ENCODE measurements around the gene SRPX2.
A peak's percentile ranks its signal among the peaks of the same experiment; 100 is the strongest.

The SRPX2 gene

DNA sequence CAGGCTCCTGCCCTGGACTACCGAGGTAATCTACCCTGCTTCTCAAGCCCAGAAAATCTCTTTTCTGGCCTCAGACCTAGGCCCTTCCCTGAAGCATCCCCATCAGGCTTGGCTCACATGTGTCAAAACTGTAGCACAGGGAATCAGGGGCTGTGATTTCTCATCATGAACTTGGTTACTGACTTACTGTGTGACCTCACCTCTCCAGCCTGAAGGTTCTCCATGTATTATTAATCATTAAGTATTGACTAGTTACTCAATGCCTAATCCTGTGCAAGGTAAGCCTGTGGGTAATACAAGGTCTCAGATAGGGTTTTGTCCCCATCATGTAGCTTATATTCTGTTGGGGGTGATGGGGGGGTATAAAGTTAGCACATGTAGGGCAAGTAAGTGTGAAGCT lies 6.8 kb downstream of the SRPX2 start:
- DNase-seq (ENCODE audit: low read depth, low spot score), result no peak

GRCh38 chrX:100652266-100652665 lies 8.3 kb downstream of the SRPX2 start:
- no peak for DNase-seq (ENCODE audit: low read depth, low spot score)

DNA sequence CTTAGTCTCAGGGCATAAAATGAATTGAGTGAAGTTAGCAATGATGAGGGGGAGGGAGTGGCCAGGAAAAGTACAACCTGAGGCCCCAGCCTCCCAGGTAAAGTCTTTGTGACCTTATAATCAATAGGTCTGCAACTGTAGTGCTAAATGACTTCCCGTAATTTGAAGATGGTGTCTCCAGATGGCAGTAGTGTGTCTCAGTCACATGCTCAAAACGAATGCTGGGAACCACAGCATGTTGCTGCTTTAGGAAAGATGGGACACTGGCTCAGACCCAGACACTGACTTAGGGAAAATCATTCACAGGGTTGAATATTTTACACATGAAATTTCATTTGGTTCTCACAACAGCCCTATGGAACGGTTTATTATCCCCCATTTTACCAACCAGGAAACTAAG lies 10.3 kb downstream of the SRPX2 start:
- no peak for DNase-seq (ENCODE audit: low read depth, low spot score)

- no peak for DNase-seq (ENCODE audit: low read depth, low spot score)
These were observed 15.0 kb downstream of the SRPX2 start for GRCh38 chrX:100658941-100659381.

DNA sequence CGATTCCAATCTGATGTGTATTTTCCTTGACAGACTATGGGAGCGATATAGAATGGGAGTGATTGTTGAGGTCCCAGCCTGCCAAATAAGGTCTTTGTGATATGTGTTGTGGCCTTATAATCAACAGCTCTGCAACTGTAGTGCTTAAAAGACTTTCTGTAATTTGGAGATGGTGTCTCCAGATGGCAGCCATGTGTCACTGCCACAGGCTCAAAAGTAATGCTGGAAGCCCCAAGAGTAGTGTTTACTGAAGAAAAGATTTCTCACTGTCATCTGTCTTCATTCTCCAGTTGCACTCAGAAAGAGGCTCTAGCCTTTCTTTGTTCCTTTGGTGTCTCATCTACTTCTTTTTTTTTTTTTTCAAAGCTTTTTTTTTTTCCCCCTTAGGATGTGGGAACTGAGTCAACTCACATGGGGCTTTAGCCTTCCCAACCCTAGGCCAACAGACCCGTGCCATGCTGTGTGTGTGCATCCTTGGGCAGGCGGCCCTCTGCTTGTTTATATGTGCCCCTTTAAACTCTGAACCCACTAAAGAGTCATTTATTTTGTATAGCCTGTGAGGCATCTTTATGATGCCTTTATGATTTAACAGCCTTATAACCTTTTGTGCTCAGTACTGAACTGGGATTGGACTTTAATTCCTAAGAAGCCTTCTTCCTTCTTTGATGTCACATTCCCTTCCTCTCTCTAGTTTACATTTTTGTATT lies 15.6 kb downstream of the SRPX2 start:
- DNase-seq (ENCODE audit: low read depth, low spot score), result no peak

GRCh38 chrX:100662170-100662569 lies 18.2 kb downstream of the SRPX2 start:
- DNase-seq (ENCODE audit: low read depth, low spot score), result no peak

- DNase-seq (ENCODE audit: low read depth, low spot score), result no peak
These were observed 18.8 kb downstream of the SRPX2 start for GRCh38 chrX:100662796-100663195.

- DNase-seq (ENCODE audit: low read depth, low spot score), result no peak
These were observed 19.6 kb downstream of the SRPX2 start for GRCh38 chrX:100663642-100664041.

DNA sequence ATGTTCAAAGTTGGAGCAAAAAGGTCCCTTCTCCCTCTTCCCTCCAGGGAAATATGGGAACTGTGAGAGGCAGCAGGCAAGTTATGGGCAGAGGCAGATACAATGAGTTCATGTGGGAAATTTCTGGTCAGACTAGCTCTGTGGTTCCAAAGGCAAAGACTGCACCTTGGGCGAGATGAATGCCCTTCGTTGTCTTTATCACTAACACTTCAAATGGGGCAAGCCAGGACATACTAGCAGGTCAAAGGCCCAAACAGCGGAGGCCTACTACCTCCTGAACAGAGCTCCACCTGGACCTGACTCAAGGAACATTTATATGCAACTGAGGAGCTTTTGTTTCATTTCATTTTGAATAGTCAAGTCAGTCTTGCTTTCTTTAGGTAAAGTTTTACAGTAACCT lies 29.0 kb downstream of the SRPX2 start:
- DNase-seq (ENCODE audit: low read depth, low spot score), result no peak

DNA sequence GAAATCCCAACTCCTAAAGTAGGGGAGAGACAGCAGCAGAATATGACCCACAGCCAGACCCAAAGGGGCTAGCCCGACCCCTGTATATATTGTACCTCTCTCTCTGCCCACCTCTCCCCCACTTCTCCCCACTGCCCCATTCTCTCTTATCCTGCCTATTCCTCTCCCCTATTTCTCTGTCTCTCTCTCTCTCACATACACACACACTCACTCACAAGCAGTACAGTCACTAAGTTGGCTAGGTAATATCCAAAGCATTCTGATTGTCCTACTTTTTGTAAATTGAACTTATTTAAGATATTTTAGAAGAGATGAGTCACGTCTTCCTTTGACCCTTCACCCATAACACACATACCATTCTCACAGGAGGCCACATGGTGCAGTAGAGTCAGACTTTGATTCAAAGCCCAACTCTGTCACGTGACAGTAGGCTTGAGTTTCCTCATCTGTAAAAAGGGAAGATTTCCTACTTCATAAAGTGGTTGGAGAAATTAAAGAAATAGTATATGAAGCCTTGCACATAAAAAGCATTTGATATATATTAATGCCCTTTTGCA lies 29.5 kb downstream of the SRPX2 start:
- no peak for DNase-seq (ENCODE audit: low read depth, low spot score)

DNA sequence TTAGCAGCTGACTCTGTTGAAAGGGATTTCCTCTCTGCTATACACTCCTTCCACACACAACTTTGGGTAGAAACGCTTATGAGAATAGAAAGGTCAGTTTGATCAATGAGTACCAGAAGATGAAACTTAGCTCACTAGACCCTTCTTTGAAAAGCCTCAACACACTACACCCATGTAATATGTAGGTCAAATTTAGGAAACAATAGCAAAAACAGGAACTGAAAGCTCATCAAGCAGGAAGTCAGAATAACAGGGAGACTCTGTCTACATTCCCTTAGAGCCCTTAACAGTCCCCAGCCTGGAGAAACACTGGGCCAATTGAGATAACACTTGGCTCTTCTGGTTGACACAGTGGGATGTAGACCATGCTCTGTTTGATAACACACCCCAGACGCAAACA lies 30.7 kb downstream of the SRPX2 start:
- no peak for DNase-seq (ENCODE audit: low read depth, low spot score)

- DNase-seq (ENCODE audit: low read depth, low spot score), result no peak
These were observed 33.7 kb downstream of the SRPX2 start for GRCh38 chrX:100677611-100678181.

DNA sequence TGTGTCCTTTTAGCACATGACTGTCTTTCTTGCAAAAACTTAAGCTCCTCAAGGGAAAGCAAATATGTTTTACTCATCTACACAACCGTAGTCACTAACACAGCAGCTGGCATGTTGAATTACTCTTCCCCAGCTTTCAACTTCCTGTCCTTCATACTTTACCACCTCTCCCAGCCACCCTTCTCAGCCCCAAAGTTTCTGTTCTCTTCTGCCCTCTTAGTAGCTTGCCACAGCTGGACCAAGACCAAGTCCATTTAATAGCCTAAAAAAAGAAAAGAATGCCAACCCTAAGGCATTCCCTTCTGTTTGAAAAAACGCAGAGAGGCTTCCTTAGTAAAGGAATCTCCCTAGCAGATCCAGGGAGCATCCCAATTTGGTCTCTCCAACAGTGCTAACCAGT lies 36.8 kb downstream of the SRPX2 start:
- no peak for DNase-seq (ENCODE audit: low read depth, low spot score)

DNA sequence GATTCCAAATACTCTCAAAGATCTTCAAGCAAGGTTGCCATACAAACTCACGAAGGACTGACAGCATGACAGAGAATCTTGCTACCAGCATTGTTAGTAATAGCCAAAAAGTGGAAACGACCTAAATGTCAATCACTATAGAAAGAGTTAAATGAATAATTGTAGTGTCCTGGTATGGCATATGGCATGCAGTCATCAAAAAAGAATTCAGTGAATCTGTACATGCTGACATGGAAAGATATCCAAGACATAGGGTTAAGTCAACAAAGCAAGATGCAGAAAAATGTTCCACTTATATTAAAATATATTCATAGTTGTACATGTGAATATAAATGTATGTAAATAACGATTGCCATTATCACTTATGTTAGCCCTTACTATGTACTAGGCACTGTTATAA lies 37.6 kb downstream of the SRPX2 start:
- DNase-seq (ENCODE audit: low read depth, low spot score), result no peak

DNA sequence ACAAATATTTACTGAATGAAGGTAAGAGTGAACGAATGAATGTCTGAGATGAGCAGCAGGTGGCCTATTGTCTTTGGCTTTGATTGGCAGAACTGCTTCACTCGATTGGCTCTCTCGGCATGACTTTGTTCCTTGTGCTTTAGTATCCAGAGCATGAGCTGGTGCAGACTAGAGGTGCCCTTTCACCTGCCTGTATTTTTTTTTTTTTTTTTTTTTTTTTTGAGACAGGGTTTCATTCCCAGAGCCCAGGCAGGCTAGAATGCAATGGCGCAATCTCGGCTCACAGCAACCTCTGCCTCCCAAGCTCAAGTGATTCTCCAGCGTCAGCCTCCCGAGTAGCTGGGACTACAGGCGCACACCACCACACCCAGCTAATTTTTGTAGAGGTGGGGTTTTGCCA lies 38.9 kb downstream of the SRPX2 start:
- DNase-seq (ENCODE audit: low read depth, low spot score), result no peak

- peak; percentile 41 for DNase-seq (ENCODE audit: low read depth, low spot score)
These were observed 41.4 kb downstream of the SRPX2 start for GRCh38 chrX:100685284-100685996.

DNA sequence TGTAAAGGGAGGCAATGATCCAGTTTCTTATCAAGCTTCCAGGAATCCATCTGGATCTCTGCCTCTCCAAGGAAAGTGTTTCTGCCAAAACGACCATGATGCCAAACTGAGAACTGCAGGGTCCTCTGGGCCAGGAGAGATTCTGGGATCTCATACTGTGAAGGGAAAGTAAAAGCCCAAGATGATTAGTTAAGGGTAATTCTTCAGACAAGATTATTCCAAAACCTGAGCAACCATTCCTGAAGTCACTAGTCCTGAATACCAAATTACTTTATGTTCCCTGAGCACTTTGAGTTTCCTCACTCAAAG lies 42.0 kb downstream of the SRPX2 start:
- no peak for DNase-seq (ENCODE audit: low read depth, low spot score)

GRCh38 chrX:100687128-100687527 lies 43.1 kb downstream of the SRPX2 start:
- no peak for DNase-seq (ENCODE audit: low read depth, low spot score)

DNA sequence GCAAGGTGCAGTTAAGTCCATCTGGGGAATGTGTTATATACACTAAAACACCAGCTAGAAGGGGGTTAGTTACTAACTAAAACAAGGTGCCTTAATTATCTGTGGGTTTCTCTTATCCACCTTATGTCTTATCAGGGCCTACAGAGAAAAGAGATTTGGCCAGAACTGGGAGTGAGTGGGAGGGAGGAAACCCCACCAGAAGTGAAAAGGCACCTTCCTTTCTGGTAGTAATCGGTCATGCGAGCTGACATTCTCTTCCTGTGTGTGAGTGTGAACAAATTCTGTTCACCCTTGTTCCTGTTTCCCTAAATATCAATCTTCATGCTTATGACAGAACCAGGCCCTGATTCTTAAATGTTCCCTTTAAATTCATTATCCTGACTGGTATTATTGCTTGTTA lies 43.5 kb downstream of the SRPX2 start:
- no peak for DNase-seq (ENCODE audit: low read depth, low spot score)

- DNase-seq (ENCODE audit: low read depth, low spot score), result no peak
These were observed 51.3 kb downstream of the SRPX2 start for GRCh38 chrX:100695302-100695701.

- DNase-seq (ENCODE audit: low read depth, low spot score), result no peak
These were observed 52.0 kb downstream of the SRPX2 start for GRCh38 chrX:100695991-100696390.

GRCh38 chrX:100696699-100697351 lies 52.8 kb downstream of the SRPX2 start:
- no peak for DNase-seq (ENCODE audit: low read depth, low spot score)
